NB4 (cell line): ENCODE data around the gene NLGN4Y.

Experiments
- POLR2A ChIP-seq: IDR thresholded peaks from 2 replicates; pipeline ENCODE4 v1.6.1; 2011; ENCODE audit warnings: mild to moderate bottlenecking; ENCODE audit not compliant: insufficient read length; ENCODE audit errors: extremely low read depth
- TF ChIP-seq, protein P1 (sequence below): IDR thresholded peaks from 2 replicates; pipeline ENCODE4 v1.6.1; 2011; ENCODE audit warnings: low read depth, low read length

DNA sequence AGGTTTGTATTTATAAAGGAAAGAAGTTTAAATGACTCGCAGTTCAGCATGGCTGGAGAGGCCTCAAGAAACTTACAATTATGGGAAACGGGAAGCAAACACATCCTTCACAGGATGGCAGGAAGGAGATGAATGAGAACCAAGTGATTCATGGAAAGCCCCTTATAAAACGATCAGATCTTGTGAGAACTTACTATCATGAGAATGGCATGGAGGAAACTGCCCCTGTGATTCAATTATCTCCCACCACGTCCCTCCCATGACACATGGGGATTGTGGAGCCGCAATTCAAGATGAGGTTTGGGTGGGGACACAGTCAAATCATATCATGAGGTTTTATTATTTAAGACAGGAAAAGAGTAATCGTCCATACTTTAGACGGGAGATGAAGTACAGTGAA, 4.0 kb downstream of the NLGN4Y start:
- TF ChIP-seq, protein P1, sequence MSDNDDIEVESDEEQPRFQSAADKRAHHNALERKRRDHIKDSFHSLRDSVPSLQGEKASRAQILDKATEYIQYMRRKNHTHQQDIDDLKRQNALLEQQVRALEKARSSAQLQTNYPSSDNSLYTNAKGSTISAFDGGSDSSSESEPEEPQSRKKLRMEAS: no peak
- no peak for TF ChIP-seq POLR2A
